Uterus (tissue), 4 donors: Measurements from ENCODE around the gene KRT82. TPM values are rescaled to one million over a fixed set of nuclear protein-coding genes. Genes with fewer than 3 reads are reported as not detected.

Experiments
- DNase-seq, 2 donors: peaks; one replicate each; pipeline ENCODE4 v3.0.0-alpha.2; 2019 to 2020
- H3K27ac ChIP-seq, 2 donors: fragments of 200-600 bp; sonication (generic); 1 replicate in 1 of 2; 2 replicates in 1 of 2; pipeline ENCODE4 v1.5.1; 2016 to 2018
- H3K27me3 ChIP-seq, 2 donors: fragments of 200-600 bp; sonication (generic); one replicate each; pipeline ENCODE4 v1.5.1; 2018 to 2019; ENCODE audit warnings: control low read depth in 1 of 2
- H3K36me3 ChIP-seq, 2 donors: fragments of 200-600 bp; sonication (generic); one replicate each; pipeline ENCODE4 v1.5.1; 2019; ENCODE audit warnings: control low read depth in 1 of 2
- H3K4me1 ChIP-seq, 2 donors: fragments of 200-600 bp; sonication (generic); one replicate each; pipeline ENCODE4 v1.5.1; 2018 to 2019; ENCODE audit warnings: control low read depth in 1 of 2
- H3K4me3 ChIP-seq, 2 donors: fragments of 200-600 bp; sonication (generic); 1 replicate in 1 of 2; 2 replicates in 1 of 2; pipeline ENCODE4 v1.5.1; 2018 to 2019; ENCODE audit warnings: mild to moderate bottlenecking in 1 of 2
- H3K9me3 ChIP-seq, 2 donors: fragments of 200-600 bp; sonication (generic); one replicate each; pipeline ENCODE4 v1.5.1; 2019; ENCODE audit warnings: control low read depth in 1 of 2
- CTCF ChIP-seq, 4 experiments: fragments of 200-600 bp in 2 of 4; fragments of 450-650 bp in 2 of 4; sonication (generic) in 2 of 4; IDR thresholded peaks; one replicate each; pipeline ENCODE4 v1.5.1; 2016 to 2019; ENCODE audit warnings: antibody characterized with exemption in 4 of 4, mild to moderate bottlenecking in 2 of 4, moderate library complexity in 1 of 4
- POLR2A ChIP-seq, 2 donors: fragments of 450-650 bp; IDR thresholded peaks; one replicate each; pipeline ENCODE4 v1.6.1; 2016; ENCODE audit warnings: antibody characterized with exemption in 2 of 2, mild to moderate bottlenecking in 1 of 2, moderate library complexity in 1 of 2
- intact Hi-C: fragments of 100-400 bp; cut with DNase I; formaldehyde crosslinking; loops from one replicate; pipeline ENCODE4 v1.15.1; 2023; ENCODE audit warnings: low total_unique reads
- total RNA-seq, 4 donors: library from RNA; depleted of rRNA in 3 of 4; stranded (reverse); fragments of >200 nt in 3 of 4; gene quantifications; one replicate each; pipeline versions ENCODE4 v1.1.0 to v1.2.4, GENCODE V29; 2014 to 2023
- donor health status: DM: yes; HTN: yes; CAD: no.

The KRT82 gene
- total RNA-seq, 4 donors from 2014 or later = not detected

GRCh38 chr12:52369809-52370208 is 36.3 kb downstream of the KRT82 start:
- H3K9me3 ChIP-seq = no peaks in the 10 kb centered on the region
- no peaks in the 10 kb centered on the region for H3K36me3 ChIP-seq
- DNase-seq = no peak
- intact Hi-C loops = loop anchor here (5.0 kb wide), 1 partner anchor 507 kb away; no protein-coding TSS in a partner anchor
- no peaks in the 10 kb centered on the region for H3K4me1 ChIP-seq
- H3K27ac ChIP-seq = no peak overlapping the region
- H3K4me3 ChIP-seq = no peak overlapping the region
- H3K27me3 ChIP-seq = no peaks in the 10 kb centered on the region
- TF ChIP-seq POLR2A (IDR thresholded peaks at IDR 0.05) (no peak), CTCF (IDR thresholded peaks at IDR 0.05) (no peak)

GRCh38 chr12:52369211-52369610 is 36.9 kb downstream of the KRT82 start:
- intact Hi-C loops = no loop called here
- no peaks in the 10 kb centered on the region for H3K9me3 ChIP-seq
- H3K4me1 ChIP-seq = no peaks in the 10 kb centered on the region
- H3K27me3 ChIP-seq = no peaks in the 10 kb centered on the region
- no peak overlapping the region for H3K4me3 ChIP-seq
- no peak for DNase-seq
- no peaks in the 10 kb centered on the region for H3K36me3 ChIP-seq
- no peak overlapping the region for H3K27ac ChIP-seq
- no peak for TF ChIP-seq CTCF (IDR thresholded peaks at IDR 0.05)
- TF ChIP-seq POLR2A (IDR thresholded peaks at IDR 0.05) = no peak

GRCh38 chr12:52368508-52368907 is 37.6 kb downstream of the KRT82 start:
- TF ChIP-seq POLR2A (IDR thresholded peaks at IDR 0.05) = no peak
- TF ChIP-seq CTCF (IDR thresholded peaks at IDR 0.05) = no peak
- H3K36me3 ChIP-seq = no peaks in the 10 kb centered on the region
- no peak overlapping the region for H3K27ac ChIP-seq
- no peak for DNase-seq
- H3K4me3 ChIP-seq = no peak overlapping the region
- no peaks in the 10 kb centered on the region for H3K9me3 ChIP-seq
- intact Hi-C loops = no loop called here
- no peaks in the 10 kb centered on the region for H3K27me3 ChIP-seq
- H3K4me1 ChIP-seq = no peaks in the 10 kb centered on the region

- Histone ChIP-seq H3K4me3 (no peak overlapping the region), H3K9me3 (no peaks in the 10 kb centered on the region), H3K36me3 (no peaks in the 10 kb centered on the region), H3K27ac (no peak overlapping the region), H3K4me1 (no peaks in the 10 kb centered on the region), H3K27me3 (no peaks in the 10 kb centered on the region)
- no peak for DNase-seq
- TF ChIP-seq CTCF (IDR thresholded peaks at IDR 0.05) (no peak), POLR2A (IDR thresholded peaks at IDR 0.05) (no peak)
- intact Hi-C loops = no loop called here
These were observed 38.3 kb downstream of the KRT82 start for GRCh38 chr12:52367876-52368275.

GRCh38 chr12:52366738-52367485 is 39.2 kb downstream of the KRT82 start, which contains the start of gene KRT85:
Gene KRT85 (minus strand): TSS chr12:52367481. CDS start chr12:52367405, 76 bp downstream.
- H3K36me3 ChIP-seq = no peaks in the 10 kb centered on the region
- intact Hi-C loops = no loop called here
- H3K4me1 ChIP-seq = no peaks in the 10 kb centered on the region
- TF ChIP-seq POLR2A (IDR thresholded peaks at IDR 0.05) = no peak
- TF ChIP-seq CTCF (IDR thresholded peaks at IDR 0.05) = no peak
- H3K27me3 ChIP-seq = no peaks in the 10 kb centered on the region
- H3K9me3 ChIP-seq = no peaks in the 10 kb centered on the region
- no peak for DNase-seq
- H3K27ac ChIP-seq = no peak within 1 kb of the TSS
- H3K4me3 ChIP-seq = no peak within 1 kb of the TSS
